HL-60 (cell line): ENCODE results near the gene SH3GL1.

Experiments
- CTCF ChIP-seq: IDR thresholded peaks from one replicate; pipeline ENCODE4 v1.5.1; 2011; ENCODE audit warnings: low read length, control low read depth, inconsistent platforms; ENCODE audit not compliant: insufficient read depth
- POLR2AphosphoS5 ChIP-seq: IDR thresholded peaks from 2 replicates; pipeline ENCODE4 v1.6.1; 2012; ENCODE audit warnings: low read depth
- REST ChIP-seq: IDR thresholded peaks from 2 replicates; pipeline ENCODE4 v1.6.1; 2012; ENCODE audit warnings: low read depth; ENCODE audit not compliant: insufficient replicate concordance

DNA sequence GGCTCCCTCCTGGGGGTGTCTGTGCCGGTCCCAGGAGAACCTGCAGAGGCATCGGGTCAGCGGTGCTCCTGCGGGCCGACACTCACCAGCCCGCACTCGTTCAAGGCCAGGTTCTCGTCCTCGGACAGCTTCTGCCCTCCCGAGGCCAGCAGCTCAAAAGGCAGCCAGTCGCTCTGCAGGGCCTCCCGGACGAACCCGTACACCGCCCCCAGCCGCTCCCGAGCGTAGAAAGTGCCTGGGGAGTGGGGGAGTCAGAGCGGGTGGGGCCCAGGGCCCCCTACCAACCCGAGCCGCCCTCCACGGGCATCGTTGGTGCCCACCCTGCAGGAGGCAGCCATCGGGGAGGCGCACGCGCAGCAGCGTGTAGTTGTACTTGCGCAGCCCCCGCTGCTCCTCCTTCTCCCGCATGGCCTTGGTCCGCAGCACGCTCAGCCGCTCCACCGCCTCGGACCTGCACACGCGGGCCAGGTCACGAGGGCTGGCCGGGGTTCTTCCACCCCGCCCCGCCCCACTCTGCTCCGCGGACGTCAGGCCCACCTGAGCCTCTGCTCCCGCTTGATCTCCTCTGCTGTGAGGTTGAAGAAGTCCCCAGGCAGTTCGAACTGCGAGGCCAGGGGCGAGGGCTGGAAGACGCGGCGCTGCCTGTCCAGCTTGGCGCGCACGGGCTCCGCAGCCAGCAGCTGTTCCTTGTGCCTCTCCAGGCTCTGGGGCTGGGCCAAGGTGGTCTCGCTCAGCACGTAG is 45.8 kb upstream of the SH3GL1 start:
- TF ChIP-seq CTCF (no peak), POLR2AphosphoS5 (no peak), REST (no peak)
